Ishikawa (cell line): Measurements from ENCODE around the gene NGB.

ENCODE experiments used
- CEBPB ChIP-seq: IDR thresholded peaks from 2 replicates; pipeline ENCODE4 v1.6.1; 2012
- CREB1 ChIP-seq: IDR thresholded peaks from 2 replicates; pipeline ENCODE4 v1.6.1; 2012; ENCODE audit warnings: low read depth
- EGR1 ChIP-seq: IDR thresholded peaks from 2 replicates; pipeline ENCODE4 v1.6.1; 2012
- EP300 ChIP-seq: IDR thresholded peaks from 2 replicates; pipeline ENCODE4 v1.6.1; 2012; ENCODE audit warnings: borderline replicate concordance
- FOXM1 ChIP-seq: IDR thresholded peaks from 2 replicates; pipeline ENCODE4 v1.6.1; 2012; ENCODE audit warnings: low read depth, borderline replicate concordance
- MAX ChIP-seq: IDR thresholded peaks from 2 replicates; pipeline ENCODE4 v1.6.1; 2012
- NFIC ChIP-seq: IDR thresholded peaks from 2 replicates; pipeline ENCODE4 v1.6.1; 2012
- RAD21 ChIP-seq: IDR thresholded peaks from 2 replicates; pipeline ENCODE4 v1.6.1; 2012; ENCODE audit warnings: low read depth
- REST ChIP-seq: IDR thresholded peaks from 2 replicates; pipeline ENCODE4 v1.6.1; 2012; ENCODE audit warnings: low read depth, mild to moderate bottlenecking
- TAF1 ChIP-seq: IDR thresholded peaks from 2 replicates; pipeline ENCODE4 v1.6.1; 2012; ENCODE audit warnings: low read depth, mild to moderate bottlenecking
- TCF12 ChIP-seq: IDR thresholded peaks from 2 replicates; pipeline ENCODE4 v1.6.1; 2012; ENCODE audit warnings: low read depth
- TEAD4 ChIP-seq: IDR thresholded peaks from 2 replicates; pipeline ENCODE4 v1.6.1; 2012
- USF1 ChIP-seq: IDR thresholded peaks from 2 replicates; pipeline ENCODE4 v1.6.1; 2012
- YY1 ChIP-seq: IDR thresholded peaks from 2 replicates; pipeline ENCODE4 v1.6.1; 2012; ENCODE audit warnings: low read depth
- ZBTB7A ChIP-seq: IDR thresholded peaks from 2 replicates; pipeline ENCODE4 v1.6.1; 2012; ENCODE audit warnings: low read depth

NGB gene

GRCh38 chr14:77239412-77239811 lies 31.6 kb downstream of the NGB start:
- TF ChIP-seq USF1 (no peak), RAD21 (no peak), CREB1 (no peak), NFIC (no peak), ZBTB7A (no peak), MAX (no peak), REST (no peak), CEBPB (no peak), EP300 (no peak), TEAD4 (no peak), TAF1 (no peak), FOXM1 (no peak), YY1 (no peak), EGR1 (no peak)

- TF ChIP-seq USF1 (no peak), YY1 (no peak), MAX (no peak), TCF12 (no peak), CREB1 (no peak), RAD21 (no peak), REST (no peak)
These were observed 32.0 kb downstream of the NGB start for GRCh38 chr14:77238996-77239395.

GRCh38 chr14:77238356-77238755 lies 32.6 kb downstream of the NGB start:
- no peak for TF ChIP-seq EGR1
- TF ChIP-seq EP300, result no peak
- TF ChIP-seq TAF1, result no peak
- no peak for TF ChIP-seq CEBPB
- TF ChIP-seq TCF12, result no peak
- TF ChIP-seq FOXM1, result no peak
- TF ChIP-seq YY1, result no peak
- no peak for TF ChIP-seq RAD21
- TF ChIP-seq MAX, result no peak
- TF ChIP-seq NFIC, result no peak
- no peak for TF ChIP-seq ZBTB7A
- TF ChIP-seq CREB1, result no peak
- no peak for TF ChIP-seq TEAD4
- TF ChIP-seq REST, result no peak
- no peak for TF ChIP-seq USF1

GRCh38 chr14:77236814-77237213 lies 34.2 kb downstream of the NGB start:
- no peak for TF ChIP-seq ZBTB7A
- no peak for TF ChIP-seq EGR1
- TF ChIP-seq CREB1, result no peak
- no peak for TF ChIP-seq YY1
- TF ChIP-seq RAD21, result no peak
- no peak for TF ChIP-seq CEBPB
- no peak for TF ChIP-seq EP300
- TF ChIP-seq FOXM1, result no peak
- no peak for TF ChIP-seq USF1
- TF ChIP-seq TAF1, result no peak
- TF ChIP-seq NFIC, result no peak
- TF ChIP-seq MAX, result no peak
- no peak for TF ChIP-seq TEAD4
- TF ChIP-seq TCF12, result no peak
